ENCODE measurements around the gene ASIC2.

DNA sequence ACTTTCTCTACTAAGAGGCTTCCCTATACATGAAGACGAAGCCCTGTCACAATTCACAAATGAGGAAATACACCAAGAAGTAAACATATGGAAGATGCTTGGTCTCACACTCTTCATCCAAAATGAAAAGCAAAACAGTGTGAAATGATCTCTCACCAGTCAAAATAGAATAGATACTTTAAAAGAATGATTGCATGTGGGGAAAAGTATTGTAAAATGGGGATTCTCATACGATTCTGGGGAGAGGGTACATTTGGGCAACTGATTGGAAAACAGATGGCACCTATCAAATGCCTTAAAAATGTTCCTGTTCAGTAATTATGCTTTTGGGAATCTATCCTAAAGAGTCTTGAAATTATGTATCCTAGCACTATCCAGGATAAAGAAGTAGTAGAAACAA, 78.1 kb downstream of the ASIC2 start:
- TF ChIP-seq, protein P1, sequence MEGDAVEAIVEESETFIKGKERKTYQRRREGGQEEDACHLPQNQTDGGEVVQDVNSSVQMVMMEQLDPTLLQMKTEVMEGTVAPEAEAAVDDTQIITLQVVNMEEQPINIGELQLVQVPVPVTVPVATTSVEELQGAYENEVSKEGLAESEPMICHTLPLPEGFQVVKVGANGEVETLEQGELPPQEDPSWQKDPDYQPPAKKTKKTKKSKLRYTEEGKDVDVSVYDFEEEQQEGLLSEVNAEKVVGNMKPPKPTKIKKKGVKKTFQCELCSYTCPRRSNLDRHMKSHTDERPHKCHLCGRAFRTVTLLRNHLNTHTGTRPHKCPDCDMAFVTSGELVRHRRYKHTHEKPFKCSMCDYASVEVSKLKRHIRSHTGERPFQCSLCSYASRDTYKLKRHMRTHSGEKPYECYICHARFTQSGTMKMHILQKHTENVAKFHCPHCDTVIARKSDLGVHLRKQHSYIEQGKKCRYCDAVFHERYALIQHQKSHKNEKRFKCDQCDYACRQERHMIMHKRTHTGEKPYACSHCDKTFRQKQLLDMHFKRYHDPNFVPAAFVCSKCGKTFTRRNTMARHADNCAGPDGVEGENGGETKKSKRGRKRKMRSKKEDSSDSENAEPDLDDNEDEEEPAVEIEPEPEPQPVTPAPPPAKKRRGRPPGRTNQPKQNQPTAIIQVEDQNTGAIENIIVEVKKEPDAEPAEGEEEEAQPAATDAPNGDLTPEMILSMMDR (IDR thresholded peaks at IDR 0.05), result no peak
- no peak for TF ChIP-seq POLR2A (IDR thresholded peaks at IDR 0.05)
